GM12878 (cell line): ENCODE measurements around the gene PITPNB. TPM values are rescaled to one million over a fixed set of nuclear protein-coding genes. Genes with fewer than 3 reads are reported as not detected.

Source experiments
- ATF2 ChIP-seq: IDR thresholded peaks from 2 replicates; pipeline ENCODE4 v1.6.1; 2012; ENCODE audit warnings: low read length, inconsistent platforms
- ATF3 ChIP-seq: IDR thresholded peaks from 2 replicates; pipeline ENCODE4 v1.6.1; 2011; ENCODE audit warnings: low read depth, mild to moderate bottlenecking, low read length, moderate library complexity, borderline replicate concordance; ENCODE audit errors: extremely low read depth
- BCL11A ChIP-seq: IDR thresholded peaks from 2 replicates; pipeline ENCODE4 v1.6.1; 2011; ENCODE audit warnings: low read depth, low read length
- BHLHE40 ChIP-seq, 2 experiments: fragments of 450-650 bp in 1 of 2; IDR thresholded peaks; 2 replicates each; pipeline ENCODE4 v1.6.1; 2011 to 2017; ENCODE audit warnings: low read depth in 2 of 2, borderline replicate concordance in 1 of 2, improper control_type of control experiment in 1 of 2, low read length in 1 of 2, mild to moderate bottlenecking in 1 of 2
- BMI1 ChIP-seq: fragments of 450-650 bp; IDR thresholded peaks from 2 replicates; pipeline ENCODE4 v1.6.1; 2016; ENCODE audit warnings: mild to moderate bottlenecking, moderate library complexity, borderline replicate concordance
- CREB1 ChIP-seq: IDR thresholded peaks from 2 replicates; pipeline ENCODE4 v1.6.1; 2012; ENCODE audit warnings: low read depth, mild to moderate bottlenecking, inconsistent platforms
- DPF2 ChIP-seq: fragments of 450-650 bp; IDR thresholded peaks from 2 replicates; pipeline ENCODE4 v1.6.1; 2017; ENCODE audit warnings: mild to moderate bottlenecking
- JUNB ChIP-seq: IDR thresholded peaks from 2 replicates; pipeline ENCODE4 v1.6.1; 2016; ENCODE audit warnings: antibody characterized with exemption, mild to moderate bottlenecking
- MEF2A ChIP-seq: IDR thresholded peaks from 2 replicates; pipeline ENCODE4 v1.6.1; 2011; ENCODE audit warnings: low read depth, mild to moderate bottlenecking, low read length, moderate library complexity; ENCODE audit not compliant: insufficient read depth
- NBN ChIP-seq: fragments of 450-650 bp; IDR thresholded peaks from 2 replicates; pipeline ENCODE4 v1.6.1; 2016
- NR2C1 ChIP-seq: fragments of 450-650 bp; IDR thresholded peaks from 2 replicates; pipeline ENCODE4 v1.6.1; 2017; ENCODE audit warnings: antibody characterized with exemption, mild to moderate bottlenecking, moderate library complexity
- POU2F2 ChIP-seq: IDR thresholded peaks from 3 replicates; pipeline ENCODE4 v1.6.1; 2011; ENCODE audit warnings: low read depth, mild to moderate bottlenecking, low read length, borderline replicate concordance
- PRDM15 ChIP-seq: fragments of 450-650 bp; formaldehyde crosslinking; IDR thresholded peaks from 2 replicates; pipeline ENCODE4 v1.4.0; 2020; ENCODE audit warnings: mild to moderate bottlenecking, moderate library complexity
- RFX5 ChIP-seq: IDR thresholded peaks from 2 replicates; pipeline ENCODE4 v1.6.1; 2011; ENCODE audit warnings: low read depth, low read length, improper control_type of control experiment
- RUNX3 ChIP-seq: IDR thresholded peaks from 2 replicates; pipeline ENCODE4 v1.6.1; 2012; ENCODE audit warnings: low read length, inconsistent platforms
- SRF ChIP-seq, 2 experiments: IDR thresholded peaks; 2 replicates each; pipeline ENCODE4 v1.6.1; 2011; ENCODE audit warnings: low read depth in 2 of 2, low read length in 2 of 2, mild to moderate bottlenecking in 1 of 2, moderate library complexity in 1 of 2
- ZBTB33 ChIP-seq: fragments of 450-650 bp; IDR thresholded peaks from 2 replicates; pipeline ENCODE4 v1.6.1; 2017; ENCODE audit warnings: mild to moderate bottlenecking
- ZNF687 ChIP-seq: fragments of 450-650 bp; IDR thresholded peaks from 2 replicates; pipeline ENCODE4 v1.6.1; 2017; ENCODE audit warnings: mild to moderate bottlenecking, moderate library complexity
- polyA plus RNA-seq, 11 experiments: library from polyadenylated mRNA; depleted of rRNA in 4 of 11; unstranded in 6 of 11; stranded (reverse) in 5 of 11; fragments of >200 nt; fragmentation: Nextera tagmentation in 4 of 11; fragmentation: Illumina TruSeq in 1 of 11; extraction: Ambion mirVana in 4 of 11; extraction: Trizol in 1 of 11; gene quantifications; 1 replicate in 1 of 11; 2 replicates in 10 of 11; pipeline versions ENCODE4 v1.2.1 to v1.2.3, GENCODE V29; 2011 to 2016; ENCODE audit warnings: inconsistent platforms in 2 of 11, missing spikeins in 2 of 11, low read depth in 1 of 11
- total RNA-seq, 4 experiments: library from RNA; depleted of rRNA in 3 of 4; stranded (reverse); fragments of >200 nt in 3 of 4; fragmentation: Illumina TruSeq in 1 of 4; extraction: Trizol in 1 of 4; gene quantifications; 2 replicates each; pipeline versions ENCODE4 v1.2.1 to v1.2.3, GENCODE V29; 2013 to 2021

Gene PITPNB
- total and polyA plus RNA-seq, 10 of the 15 experiments (the other 5 are each of a cell fraction or from before 2014, with no cell fraction given): 19.7 to 116 (median 64.9) TPM

GRCh38 chr22:27919222-27919941 is at the start of gene PITPNB (continued):
- TF ChIP-seq ZNF687 (peak; percentile 73; the same call in 1 of the 2 replicates), BHLHE40 (IDR thresholded peaks at IDR 0.05; ENCODE audit: borderline replicate concordance in 1 of 2, low read depth in 2 of 2, low read length in 1 of 2) (peak; percentile 74 to 88), CREB1 (peak; percentile 94), JUNB (no peak), DPF2 (peak; percentile 59; the same call in 1 of the 2 replicates), NBN (peak; percentile 50; the same call in 1 of the 2 replicates), ZBTB33 (no peak), RUNX3 (peak; percentile 55), NR2C1 (no peak), PRDM15 (no peak), POU2F2 (peak; percentile 69; the same call in 1 of the 3 replicates), RFX5 (0 out of 2 replicates have a peak, but pooled peaks have one; percentile 7), BCL11A (0 out of 2 replicates have a peak, but pooled peaks have one; percentile 26), ATF2 (no peak), BMI1 (no peak), SRF (IDR thresholded peaks at IDR 0.05; ENCODE audit: low read depth in 2 of 2, low read length in 2 of 2) (0 out of 4 replicates have a peak, but pooled peaks of 1 of the 2 experiments have one; percentile 9), ATF3 (peak; percentile 35; the same call in 1 of the 2 replicates), MEF2A (no peak)
